ENCODE data around the gene ATRN.

The ATRN gene

DNA sequence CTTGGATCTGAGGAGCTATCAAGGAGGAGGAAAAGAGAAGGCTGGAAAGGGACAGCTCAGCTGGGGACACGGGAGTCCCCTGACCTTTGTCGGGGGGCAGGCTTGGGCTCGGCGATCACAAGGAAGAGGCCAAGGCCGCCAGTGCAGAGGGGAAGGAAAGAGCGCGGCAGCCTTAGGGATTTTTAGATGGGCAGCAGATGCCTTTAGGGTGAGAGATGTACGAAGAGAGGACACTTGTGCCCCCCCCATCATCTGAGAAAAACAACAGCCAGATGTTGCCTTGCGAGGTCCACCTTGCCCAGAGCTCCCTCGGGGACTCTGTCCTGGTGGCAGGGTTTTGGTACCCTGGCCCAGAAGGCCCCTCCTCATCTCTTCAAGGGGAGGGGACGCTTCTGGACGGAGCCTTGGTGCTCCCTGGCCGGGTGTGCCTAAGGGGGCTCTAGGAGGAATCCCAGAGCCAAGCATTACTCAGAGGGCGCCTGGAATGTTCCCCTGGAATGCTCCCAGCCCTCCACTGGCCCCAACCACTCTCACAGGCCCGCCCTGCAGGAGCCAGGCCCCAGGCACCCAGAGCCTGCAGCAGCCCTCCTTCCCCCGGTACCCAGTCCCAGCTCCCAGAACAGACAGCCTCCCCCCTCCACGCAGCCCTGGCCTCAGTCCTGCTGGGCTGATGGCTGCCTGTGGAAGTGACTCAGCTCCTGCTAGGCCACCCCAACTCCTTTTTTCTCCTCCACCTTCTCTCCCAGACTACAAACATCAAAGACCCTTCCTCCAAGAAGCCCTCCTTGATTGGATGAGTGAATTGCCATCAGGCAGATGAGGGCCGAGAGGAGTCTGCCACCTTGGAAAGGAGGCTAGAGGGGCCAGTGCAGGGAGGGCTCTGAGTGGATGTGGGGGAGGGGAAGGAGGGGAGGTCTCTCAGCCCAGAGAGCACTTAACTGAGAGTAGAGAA lies 209.2 kb downstream of the ATRN start:
- H3K23ac ChIP-seq (ENCODE audit: low read length) = no peak overlapping the region
- peak overlapping the region; percentile 79 for H3K4me2 ChIP-seq (ENCODE audit: low read length)
- no peaks in the 10 kb centered on the region for H3K36me3 ChIP-seq (ENCODE audit: control insufficient read depth in 1 of 2, insufficient read depth in 2 of 2, low read length in 2 of 2)

DNA sequence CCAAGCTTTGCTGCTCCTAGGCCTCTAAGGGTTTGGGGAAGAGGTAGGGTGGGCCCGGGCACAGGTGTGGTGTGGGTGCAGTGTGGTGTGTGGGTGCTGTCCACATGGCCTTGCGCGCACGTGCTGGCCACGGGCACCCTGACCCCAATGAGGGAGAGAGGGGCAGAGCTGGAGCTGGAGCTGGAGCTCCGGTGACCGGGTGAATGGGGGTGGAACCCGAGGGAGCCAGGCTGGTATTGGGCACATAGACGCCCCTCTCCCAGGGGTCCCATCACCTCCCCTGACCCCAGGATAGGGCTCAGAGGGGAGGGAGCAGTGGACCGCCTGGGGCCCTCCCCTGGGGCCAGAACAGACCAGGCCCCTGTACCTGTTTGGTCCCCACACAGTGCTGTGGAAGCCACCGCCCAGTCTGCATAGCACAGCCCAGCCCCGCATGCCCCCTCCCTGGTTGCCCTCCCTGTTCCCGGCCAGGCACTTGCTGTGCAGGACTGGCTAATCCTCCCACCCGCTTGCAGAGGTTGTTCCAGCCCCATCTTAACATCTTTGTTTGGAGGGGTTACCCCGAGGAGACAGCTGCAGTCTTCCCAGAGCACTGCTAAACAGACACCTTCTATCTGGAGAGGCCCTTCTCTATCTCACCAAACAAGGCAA lies 210.0 kb downstream of the ATRN start:
- no peak for DNase-seq
- H3K79me1 ChIP-seq (ENCODE audit: low read length) = peaks cover 8% of the 10 kb centered on the region

More for the DNA sequence above, 209.2 kb downstream of the ATRN start:
- Histone ChIP-seq H3K4me1 (ENCODE audit: control insufficient read depth in 1 of 2, insufficient read depth in 2 of 2, low read length in 2 of 2) (peaks cover 29 to 34% of the 10 kb centered on the region in 2 experiments), H3K9ac (ENCODE audit: low read length) (no peak overlapping the region), H3K18ac (ENCODE audit: low read length) (no peak overlapping the region), H3K27me3 (ENCODE audit: insufficient read depth, low read length) (peaks cover 2% of the 10 kb centered on the region), H2BK5ac (ENCODE audit: low read depth, low read length, poor library complexity) (no peak overlapping the region), H2BK120ac (ENCODE audit: insufficient read depth, low read length, poor library complexity) (peak overlapping the region; percentile 3), H3K4ac (ENCODE audit: low read depth, low read length) (peak overlapping the region; percentile 6), H2AK5ac (ENCODE audit: low read length) (no peak overlapping the region), H4K12ac (ENCODE audit: low read depth, low read length) (no peak overlapping the region), H2AFZ (ENCODE audit: insufficient read depth, low read length, poor library complexity) (no peak overlapping the region), H2BK12ac (ENCODE audit: low read length) (peak overlapping the region; percentile 25), H3K27ac (ENCODE audit: low read depth, low read length) (peak overlapping the region; percentile 73), H3K14ac (ENCODE audit: low read length) (peak overlapping the region; percentile 10), H4K91ac (ENCODE audit: low read depth, low read length) (peak overlapping the region; percentile 61), H3K79me1 (ENCODE audit: low read length) (peaks cover 8% of the 10 kb centered on the region), H3K79me2 (ENCODE audit: control insufficient read depth, insufficient read depth, low read length, poor library complexity) (peaks cover 1% of the 10 kb centered on the region), H3K4me3 (ENCODE audit: low read depth, low read length) (peak overlapping the region; percentile 56), H3K9me3 (ENCODE audit: insufficient read depth, low read depth, low read length) (no peaks in the 10 kb centered on the region), H4K8ac (ENCODE audit: low read depth, low read length) (peak overlapping the region; percentile 20)
- no peak for DNase-seq
- WGBS (ENCODE audit: extremely low coverage, insufficient coverage, insufficient read length) = no CpG with 5 or more reads among the region's 18 CpGs

DNA sequence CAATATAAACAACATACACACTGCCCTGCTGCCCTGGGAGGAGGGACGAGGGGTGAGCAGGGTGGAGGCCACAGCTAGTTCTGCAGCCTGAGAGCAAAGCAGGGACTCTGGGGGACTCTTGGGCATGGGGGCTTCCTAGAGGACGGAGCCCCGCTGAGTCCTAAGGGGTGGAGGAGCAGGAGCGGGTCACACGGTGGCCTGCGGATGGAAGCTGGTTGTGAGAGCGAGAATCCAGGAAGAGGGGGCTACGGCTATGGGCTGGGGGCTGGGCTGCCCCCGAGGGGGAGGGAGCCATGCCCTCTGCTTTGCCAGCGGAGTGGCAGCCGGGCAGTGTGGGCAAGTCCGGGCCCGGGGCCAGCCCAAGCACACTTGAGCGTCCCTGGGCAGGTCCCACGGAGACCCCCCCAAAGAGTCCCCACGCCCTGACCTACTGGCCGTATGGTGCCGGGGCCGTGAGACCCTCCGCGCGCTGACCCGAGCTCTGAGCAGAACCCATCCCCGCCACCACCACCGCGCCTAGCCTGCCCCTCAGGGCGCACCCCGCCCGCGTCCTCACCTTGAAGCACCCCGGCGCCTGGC lies 210.6 kb downstream of the ATRN start:
- no peak for DNase-seq
- peak overlapping the region; percentile 30 for H2BK120ac ChIP-seq (ENCODE audit: insufficient read depth, low read length, poor library complexity)
- WGBS (ENCODE audit: extremely low coverage, insufficient coverage, insufficient read length) = no CpG with 5 or more reads among the region's 32 CpGs

More for the DNA sequence above, 210.0 kb downstream of the ATRN start:
- Histone ChIP-seq H2AFZ (ENCODE audit: insufficient read depth, low read length, poor library complexity) (no peak overlapping the region), H3K79me2 (ENCODE audit: control insufficient read depth, insufficient read depth, low read length, poor library complexity) (peaks cover 1% of the 10 kb centered on the region), H2BK12ac (ENCODE audit: low read length) (no peak overlapping the region), H3K27ac (ENCODE audit: low read depth, low read length) (peak overlapping the region; percentile 73), H2BK120ac (ENCODE audit: insufficient read depth, low read length, poor library complexity) (peak overlapping the region; percentile 3), H3K9me3 (ENCODE audit: insufficient read depth, low read depth, low read length) (no peaks in the 10 kb centered on the region), H3K4me2 (ENCODE audit: low read length) (peak overlapping the region; percentile 79), H2BK5ac (ENCODE audit: low read depth, low read length, poor library complexity) (no peak overlapping the region), H2AK5ac (ENCODE audit: low read length) (no peak overlapping the region), H4K12ac (ENCODE audit: low read depth, low read length) (no peak overlapping the region), H3K23ac (ENCODE audit: low read length) (peak overlapping the region; percentile 49), H3K18ac (ENCODE audit: low read length) (no peak overlapping the region), H4K91ac (ENCODE audit: low read depth, low read length) (peak overlapping the region; percentile 21), H3K9ac (ENCODE audit: low read length) (no peak overlapping the region), H3K27me3 (ENCODE audit: insufficient read depth, low read length) (peaks cover 2% of the 10 kb centered on the region), H4K8ac (ENCODE audit: low read depth, low read length) (peak overlapping the region; percentile 20), H3K4me1 (ENCODE audit: control insufficient read depth in 1 of 2, insufficient read depth in 2 of 2, low read length in 2 of 2) (peaks cover 29 to 34% of the 10 kb centered on the region in 2 experiments), H3K36me3 (ENCODE audit: control insufficient read depth in 1 of 2, insufficient read depth in 2 of 2, low read length in 2 of 2) (no peaks in the 10 kb centered on the region), H3K4ac (ENCODE audit: low read depth, low read length) (peak overlapping the region; percentile 6), H3K14ac (ENCODE audit: low read length) (peak overlapping the region; percentile 10), H3K4me3 (ENCODE audit: low read depth, low read length) (peak overlapping the region; percentile 85)
- no CpG with 5 or more reads among the region's 15 CpGs for WGBS (ENCODE audit: extremely low coverage, insufficient coverage, insufficient read length)

More for the DNA sequence above, 210.6 kb downstream of the ATRN start:
- Histone ChIP-seq H3K79me2 (ENCODE audit: control insufficient read depth, insufficient read depth, low read length, poor library complexity) (peaks cover 1% of the 10 kb centered on the region), H2AFZ (ENCODE audit: insufficient read depth, low read length, poor library complexity) (peak overlapping the region; percentile 89), H3K23ac (ENCODE audit: low read length) (no peak overlapping the region), H2AK5ac (ENCODE audit: low read length) (peak overlapping the region; percentile 16), H3K14ac (ENCODE audit: low read length) (peak overlapping the region; percentile 67), H3K27me3 (ENCODE audit: insufficient read depth, low read length) (peaks cover 2% of the 10 kb centered on the region), H4K8ac (ENCODE audit: low read depth, low read length) (peak overlapping the region; percentile 62), H2BK5ac (ENCODE audit: low read depth, low read length, poor library complexity) (no peak overlapping the region), H4K12ac (ENCODE audit: low read depth, low read length) (no peak overlapping the region), H3K4me3 (ENCODE audit: low read depth, low read length) (peak overlapping the region; percentile 85), H3K18ac (ENCODE audit: low read length) (peak overlapping the region; percentile 38), H3K79me1 (ENCODE audit: low read length) (peaks cover 8% of the 10 kb centered on the region), H3K4me1 (ENCODE audit: control insufficient read depth in 1 of 2, insufficient read depth in 2 of 2, low read length in 2 of 2) (peaks cover 29 to 34% of the 10 kb centered on the region in 2 experiments), H3K9ac (ENCODE audit: low read length) (peak overlapping the region; percentile 20), H3K36me3 (ENCODE audit: control insufficient read depth in 1 of 2, insufficient read depth in 2 of 2, low read length in 2 of 2) (no peaks in the 10 kb centered on the region), H2BK12ac (ENCODE audit: low read length) (peak overlapping the region; percentile 77), H4K91ac (ENCODE audit: low read depth, low read length) (peak overlapping the region; percentile 65), H3K9me3 (ENCODE audit: insufficient read depth, low read depth, low read length) (no peaks in the 10 kb centered on the region), H3K4me2 (ENCODE audit: low read length) (peak overlapping the region; percentile 79), H3K4ac (ENCODE audit: low read depth, low read length) (peak overlapping the region; percentile 20), H3K27ac (ENCODE audit: low read depth, low read length) (no peak overlapping the region)
